ENCODE results near the gene GNB5.
"Not testable (repeated sequence)": the region's sequence is repeated elsewhere in the genome, so short reads cannot be mapped to it uniquely, and the experiment has no call there.

The GNB5 gene

GRCh38 chr15:52111517-52112202 lies 79.5 kb downstream of the GNB5 start:
- DNase-seq = no peak

- no peak for DNase-seq
Observed at GRCh38 chr15:52109559-52110451, 81.4 kb downstream of the GNB5 start.

- no peak for DNase-seq
Observed at GRCh38 chr15:52107238-52107637, 84.0 kb downstream of the GNB5 start.

GRCh38 chr15:52106641-52107040 lies 84.6 kb downstream of the GNB5 start:
- DNase-seq = no peak

GRCh38 chr15:52105846-52106245 lies 85.3 kb downstream of the GNB5 start:
- no peak for DNase-seq

GRCh38 chr15:52104532-52105004 lies 86.6 kb downstream of the GNB5 start:
- DNase-seq = no peak

GRCh38 chr15:52103217-52104207 lies 87.7 kb downstream of the GNB5 start:
- no peak for DNase-seq

- DNase-seq = no peak
Observed at GRCh38 chr15:52102463-52102862, 88.7 kb downstream of the GNB5 start.

GRCh38 chr15:52101542-52102323 lies 89.5 kb downstream of the GNB5 start:
- DNase-seq = no peak

- DNase-seq = peak; percentile 51
Observed at GRCh38 chr15:52100807-52101442, 90.3 kb downstream of the GNB5 start.

- DNase-seq = no peak
Observed at GRCh38 chr15:52099651-52100272, 91.4 kb downstream of the GNB5 start.

- no peak for DNase-seq
Observed at GRCh38 chr15:52098323-52098722, 92.9 kb downstream of the GNB5 start.

- DNase-seq = no peak
Observed at GRCh38 chr15:52097180-52097579, 94.0 kb downstream of the GNB5 start.

GRCh38 chr15:52096536-52096935 lies 94.7 kb downstream of the GNB5 start:
- DNase-seq = not testable (repeated sequence)

- DNase-seq = no peak
Observed at GRCh38 chr15:52095597-52096262, 95.5 kb downstream of the GNB5 start.

- no peak for DNase-seq
Observed at GRCh38 chr15:52094811-52095584, 96.2 kb downstream of the GNB5 start.

- DNase-seq = peak; percentile 58
Observed at GRCh38 chr15:52093539-52094510, 97.4 kb downstream of the GNB5 start.

GRCh38 chr15:52093167-52093538 lies 98.0 kb downstream of the GNB5 start:
- DNase-seq = no peak

Measured in right hindlimb (tissue), 1 donor.